ENCODE measurements around the gene ABR. TPM values are rescaled to one million over a fixed set of nuclear protein-coding genes. Genes with fewer than 3 reads are reported as not detected.

The ABR gene
- total RNA-seq, 1 donor from 2014 or later: 92.7 TPM

DNA sequence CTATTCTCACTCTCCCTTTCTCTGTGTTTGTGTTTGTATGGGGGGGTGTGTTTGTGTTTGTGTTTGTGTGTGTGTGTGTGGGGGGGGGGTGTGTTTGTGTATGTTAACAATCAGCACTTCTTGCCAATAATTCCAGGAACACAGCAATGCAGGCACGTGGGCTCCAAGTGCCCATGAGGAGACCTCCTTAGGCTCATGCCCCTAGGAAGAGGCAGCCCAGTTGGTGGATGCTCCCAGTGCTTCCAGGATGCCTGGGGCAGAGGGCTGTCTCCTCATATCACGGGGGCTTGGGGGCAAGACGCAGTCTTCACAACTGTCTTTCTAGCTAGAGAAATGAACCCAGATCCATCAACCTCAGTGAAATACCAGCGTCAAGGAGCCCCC is 9.9 kb downstream of the ABR start:
- Histone ChIP-seq H3K36me3 (no peaks in the 10 kb centered on the region), H3K4me2 (no peak overlapping the region), H3F3A (ENCODE audit: low read depth) (no peaks in the 10 kb centered on the region), H3K27ac (no peak overlapping the region), H3K79me2 (ENCODE audit: low read depth) (no peaks in the 10 kb centered on the region), H3K9me3 (ENCODE audit: low read depth) (no peaks in the 10 kb centered on the region), H3K4me1 (peaks cover 9% of the 10 kb centered on the region), H2AFZ (replicated peaks) (no peak overlapping the region), H3K9ac (no peak overlapping the region), H4K20me1 (ENCODE audit: low read depth) (peaks cover 57% of the 10 kb centered on the region), H3K4me3 (no peak overlapping the region), H3K27me3 (no peaks in the 10 kb centered on the region)
- H3K4me1 Mint-ChIP-seq: peaks cover 49% of the 10 kb centered on the region
- DNase-seq (ENCODE audit: low spot score): no peak
- peak overlapping the region; percentile 55 for H3K4me3 Mint-ChIP-seq
- peak overlapping the region; percentile 94 for H3K27ac Mint-ChIP-seq
- peaks cover 5% of the 10 kb centered on the region for H3K36me3 Mint-ChIP-seq
- H3K9me3 Mint-ChIP-seq: no peaks in the 10 kb centered on the region
- peaks cover 12% of the 10 kb centered on the region for H3K27me3 Mint-ChIP-seq (ENCODE audit: insufficient read depth, low read depth)
- TF ChIP-seq EZH2phosphoT487 (IDR thresholded peaks at IDR 0.05) (no peak), EZH2 (IDR thresholded peaks at IDR 0.05) (no peak)
- TF ChIP-seq, protein P1, sequence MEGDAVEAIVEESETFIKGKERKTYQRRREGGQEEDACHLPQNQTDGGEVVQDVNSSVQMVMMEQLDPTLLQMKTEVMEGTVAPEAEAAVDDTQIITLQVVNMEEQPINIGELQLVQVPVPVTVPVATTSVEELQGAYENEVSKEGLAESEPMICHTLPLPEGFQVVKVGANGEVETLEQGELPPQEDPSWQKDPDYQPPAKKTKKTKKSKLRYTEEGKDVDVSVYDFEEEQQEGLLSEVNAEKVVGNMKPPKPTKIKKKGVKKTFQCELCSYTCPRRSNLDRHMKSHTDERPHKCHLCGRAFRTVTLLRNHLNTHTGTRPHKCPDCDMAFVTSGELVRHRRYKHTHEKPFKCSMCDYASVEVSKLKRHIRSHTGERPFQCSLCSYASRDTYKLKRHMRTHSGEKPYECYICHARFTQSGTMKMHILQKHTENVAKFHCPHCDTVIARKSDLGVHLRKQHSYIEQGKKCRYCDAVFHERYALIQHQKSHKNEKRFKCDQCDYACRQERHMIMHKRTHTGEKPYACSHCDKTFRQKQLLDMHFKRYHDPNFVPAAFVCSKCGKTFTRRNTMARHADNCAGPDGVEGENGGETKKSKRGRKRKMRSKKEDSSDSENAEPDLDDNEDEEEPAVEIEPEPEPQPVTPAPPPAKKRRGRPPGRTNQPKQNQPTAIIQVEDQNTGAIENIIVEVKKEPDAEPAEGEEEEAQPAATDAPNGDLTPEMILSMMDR (IDR thresholded peaks at IDR 0.05): no peak

DNA sequence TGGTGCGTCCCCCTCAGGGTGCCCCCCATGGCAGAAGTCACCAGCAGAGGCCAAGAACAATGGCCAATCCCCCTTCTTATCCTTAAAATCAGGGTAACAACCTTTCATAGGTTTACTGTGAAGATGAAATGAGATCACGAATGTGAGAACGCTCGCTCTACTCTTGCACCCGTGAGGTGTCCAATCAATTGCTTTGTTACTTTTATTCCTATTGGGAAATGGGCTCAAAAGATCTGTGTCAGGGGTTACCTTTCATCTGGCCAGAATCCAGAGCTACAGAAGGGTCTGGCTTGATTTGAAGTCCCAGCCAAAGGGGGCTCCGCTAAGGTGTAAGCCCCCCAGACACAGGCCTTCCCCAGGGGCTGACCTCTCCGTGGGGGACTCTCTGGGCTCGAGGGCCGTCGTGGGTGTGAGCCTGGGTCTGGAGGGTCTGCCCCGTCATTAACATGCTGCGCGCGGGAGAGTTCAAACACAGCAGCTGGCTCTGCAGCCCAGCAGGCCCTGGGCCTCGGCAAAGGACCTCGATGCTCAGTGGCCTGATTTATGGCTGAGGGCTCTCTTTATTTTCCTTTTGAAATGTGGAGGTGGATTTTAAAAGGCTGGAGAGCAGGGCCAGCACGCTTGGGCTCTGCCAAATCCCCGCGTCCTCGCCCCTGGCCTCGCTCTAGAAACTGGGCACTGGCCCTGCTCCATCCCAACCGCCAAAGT is 10.4 kb downstream of the ABR start:
- Histone ChIP-seq H2AFZ (replicated peaks) (no peak overlapping the region), H3F3A (ENCODE audit: low read depth) (no peaks in the 10 kb centered on the region), H3K9ac (no peak overlapping the region), H3K36me3 (no peaks in the 10 kb centered on the region), H3K9me3 (ENCODE audit: low read depth) (no peaks in the 10 kb centered on the region), H3K27me3 (no peaks in the 10 kb centered on the region), H3K4me3 (no peak overlapping the region), H3K4me2 (no peak overlapping the region), H3K4me1 (peaks cover 9% of the 10 kb centered on the region), H3K27ac (no peak overlapping the region), H4K20me1 (ENCODE audit: low read depth) (peaks cover 51% of the 10 kb centered on the region), H3K79me2 (ENCODE audit: low read depth) (no peaks in the 10 kb centered on the region)
- H3K27ac Mint-ChIP-seq: peak overlapping the region; percentile 94
- H3K9me3 Mint-ChIP-seq: no peaks in the 10 kb centered on the region
- no peak for DNase-seq (ENCODE audit: low spot score)
- no peak for TF ChIP-seq EZH2 (IDR thresholded peaks at IDR 0.05)
- TF ChIP-seq EZH2phosphoT487 (IDR thresholded peaks at IDR 0.05): no peak
- TF ChIP-seq, protein P1 (IDR thresholded peaks at IDR 0.05): no peak
- peaks cover 49% of the 10 kb centered on the region for H3K4me1 Mint-ChIP-seq
- peak overlapping the region; percentile 55 for H3K4me3 Mint-ChIP-seq
- H3K27me3 Mint-ChIP-seq (ENCODE audit: insufficient read depth, low read depth): peaks cover 12% of the 10 kb centered on the region
- H3K36me3 Mint-ChIP-seq: peaks cover 5% of the 10 kb centered on the region

DNA sequence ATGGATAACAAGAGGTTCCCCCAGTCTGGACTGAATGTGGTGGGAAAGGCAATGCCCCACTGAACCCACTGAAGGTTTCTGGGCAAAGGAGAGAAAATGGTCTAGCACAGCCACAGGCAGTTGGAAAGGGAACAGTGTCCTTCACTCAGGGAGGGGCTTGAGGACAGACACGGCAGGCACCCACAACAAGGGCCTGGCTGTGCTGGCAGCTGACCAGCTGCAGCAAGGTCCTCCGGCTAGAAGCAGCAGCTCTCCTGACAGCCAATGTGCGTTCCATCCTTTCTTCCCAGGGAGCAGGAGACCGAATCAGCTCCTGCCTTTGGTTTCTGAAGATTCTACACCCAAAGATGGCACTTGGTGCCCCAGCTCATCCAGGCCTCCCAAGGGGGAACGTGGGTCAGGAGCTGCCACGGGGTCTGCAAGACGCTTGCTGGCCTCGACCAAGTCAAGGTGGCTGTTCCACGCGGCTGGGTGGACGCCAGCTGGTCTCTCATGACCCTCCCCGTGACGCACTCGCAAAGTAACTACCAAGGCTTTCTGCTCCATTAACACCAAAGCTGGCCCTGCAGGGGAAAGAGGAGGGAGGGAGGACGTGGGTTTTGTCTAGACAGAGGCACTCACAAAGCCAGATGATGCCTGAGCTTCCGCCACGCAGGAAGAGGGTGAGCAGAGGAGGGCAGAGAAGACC is 11.1 kb downstream of the ABR start:
- Mint-ChIP-seq H3K27me3 (ENCODE audit: insufficient read depth, low read depth) (peaks cover 12% of the 10 kb centered on the region), H3K27ac (peak overlapping the region; percentile 94), H3K36me3 (peaks cover 2% of the 10 kb centered on the region), H3K4me3 (no peak overlapping the region), H3K9me3 (no peaks in the 10 kb centered on the region), H3K4me1 (peaks cover 45% of the 10 kb centered on the region)
- no peak overlapping the region for H3K9ac ChIP-seq
- no peaks in the 10 kb centered on the region for H3K79me2 ChIP-seq (ENCODE audit: low read depth)
- H3K4me1 ChIP-seq: peaks cover 9% of the 10 kb centered on the region
- H3K27ac ChIP-seq: no peak overlapping the region
- H3K9me3 ChIP-seq (ENCODE audit: low read depth): no peaks in the 10 kb centered on the region
- no peak overlapping the region for H2AFZ ChIP-seq (replicated peaks)
- no peaks in the 10 kb centered on the region for H3F3A ChIP-seq (ENCODE audit: low read depth)
- no peaks in the 10 kb centered on the region for H3K36me3 ChIP-seq
- no peak for DNase-seq (ENCODE audit: low spot score)
- no peaks in the 10 kb centered on the region for H3K27me3 ChIP-seq
- no peak overlapping the region for H3K4me3 ChIP-seq
- peaks cover 44% of the 10 kb centered on the region for H4K20me1 ChIP-seq (ENCODE audit: low read depth)
- TF ChIP-seq EZH2 (IDR thresholded peaks at IDR 0.05) (no peak), EZH2phosphoT487 (IDR thresholded peaks at IDR 0.05) (no peak)
- TF ChIP-seq, protein P1 (IDR thresholded peaks at IDR 0.05): no peak
- no peak overlapping the region for H3K4me2 ChIP-seq
